Stomach (tissue), 9 donors: ENCODE data around the gene PCDHGA5. TPM values are rescaled to one million over a fixed set of nuclear protein-coding genes. Genes with fewer than 3 reads are reported as not detected.

ENCODE experiments used
- DNase-seq, 2 donors: peaks; one replicate each; pipeline versions ENCODE4 v3.0.0 to v3.0.0-alpha.2; 2013 to 2019
- H3K27ac ChIP-seq, 5 donors: fragments of 200-600 bp in 4 of 5; sonication (generic) in 4 of 5; one replicate each; pipeline ENCODE4 v1.5.1; 2013 to 2019; ENCODE audit warnings: mild to moderate bottlenecking in 1 of 5, moderate library complexity in 1 of 5
- H3K27me3 ChIP-seq, 3 donors: fragments of 200-600 bp; sonication (generic); one replicate each; pipeline ENCODE4 v1.5.1; 2017 to 2019; ENCODE audit warnings: mixed run types in 1 of 3
- H3K36me3 ChIP-seq, 4 donors: fragments of 200-600 bp; sonication (generic); 1 replicate in 3 of 4; 2 replicates in 1 of 4; pipeline ENCODE4 v1.5.1; 2016 to 2019
- H3K4me1 ChIP-seq, 4 donors: fragments of 200-600 bp; sonication (generic); one replicate each; pipeline ENCODE4 v1.5.1; 2016 to 2019
- H3K4me3 ChIP-seq, 4 donors: fragments of 200-600 bp; sonication (generic) in 3 of 4; one replicate each; pipeline ENCODE4 v1.5.1; 2016 to 2019; ENCODE audit warnings: mild to moderate bottlenecking in 1 of 4
- H3K9me3 ChIP-seq, 4 donors: fragments of 200-600 bp; sonication (generic); one replicate each; pipeline ENCODE4 v1.5.1; 2016 to 2019
- EP300 ChIP-seq: sonication (generic); formaldehyde crosslinking; IDR thresholded peaks from one replicate; pipeline ENCODE4 v1.6.1; 2017; ENCODE audit warnings: antibody characterized with exemption
- POLR2A ChIP-seq, 4 donors: fragments of 450-650 bp; IDR thresholded peaks; one replicate each; pipeline ENCODE4 v1.6.1; 2016; ENCODE audit warnings: antibody characterized with exemption in 4 of 4, control low read depth in 2 of 4, mild to moderate bottlenecking in 1 of 4, moderate library complexity in 1 of 4
- POLR2AphosphoS5 ChIP-seq, 3 donors: sonication (generic); formaldehyde crosslinking; IDR thresholded peaks; one replicate each; pipeline ENCODE4 v1.6.1; 2016; ENCODE audit warnings: antibody characterized with exemption in 3 of 3
- WGBS, 5 donors: extraction: QIAGEN DNeasy Blood & Tissue Kit in 3 of 5; methylation state at CpG; one replicate each; pipeline versions ENCODE4 v1.1.5 to v1.1.7; 2013 to 2018; 5-methylcytosine and 5-hydroxymethylcytosine counted together
- intact Hi-C: fragments of 100-400 bp; cut with DNase I; formaldehyde crosslinking; loops from one replicate; pipeline ENCODE4 v1.15.1; 2023; ENCODE audit warnings: low total_unique reads
- polyA plus RNA-seq, 3 donors: library from polyadenylated mRNA; stranded (reverse); fragments of 200-250 nt; gene quantifications; one replicate each; pipeline ENCODE4 v1.2.3, GENCODE V29; 2013
- total RNA-seq, 5 donors: library from RNA; depleted of rRNA; stranded (reverse); fragments of >200 nt; gene quantifications; one replicate each; pipeline versions ENCODE4 v1.1.0 to v1.2.3, GENCODE V29; 2014 to 2016
- TF ChIP-seq, protein P1 (sequence below), 7 experiments: fragments of 450-650 bp in 4 of 7; fragments of 200-600 bp in 3 of 7; sonication (generic) in 3 of 7; IDR thresholded peaks; one replicate each; pipeline ENCODE4 v1.5.1; 2016 to 2019; ENCODE audit warnings: antibody characterized with exemption in 7 of 7, control low read depth in 2 of 7, mild to moderate bottlenecking in 1 of 7
- donor health status: healthy with polysubstance abuse.
- donor health status: Bipolar disorder and iron deficiency.
- donor health status: healthy.

Gene PCDHGA5
- total and polyA plus RNA-seq, 8 donors, result 0.15 to 6.7 (median 2.3) TPM; not detected in 3

DNA sequence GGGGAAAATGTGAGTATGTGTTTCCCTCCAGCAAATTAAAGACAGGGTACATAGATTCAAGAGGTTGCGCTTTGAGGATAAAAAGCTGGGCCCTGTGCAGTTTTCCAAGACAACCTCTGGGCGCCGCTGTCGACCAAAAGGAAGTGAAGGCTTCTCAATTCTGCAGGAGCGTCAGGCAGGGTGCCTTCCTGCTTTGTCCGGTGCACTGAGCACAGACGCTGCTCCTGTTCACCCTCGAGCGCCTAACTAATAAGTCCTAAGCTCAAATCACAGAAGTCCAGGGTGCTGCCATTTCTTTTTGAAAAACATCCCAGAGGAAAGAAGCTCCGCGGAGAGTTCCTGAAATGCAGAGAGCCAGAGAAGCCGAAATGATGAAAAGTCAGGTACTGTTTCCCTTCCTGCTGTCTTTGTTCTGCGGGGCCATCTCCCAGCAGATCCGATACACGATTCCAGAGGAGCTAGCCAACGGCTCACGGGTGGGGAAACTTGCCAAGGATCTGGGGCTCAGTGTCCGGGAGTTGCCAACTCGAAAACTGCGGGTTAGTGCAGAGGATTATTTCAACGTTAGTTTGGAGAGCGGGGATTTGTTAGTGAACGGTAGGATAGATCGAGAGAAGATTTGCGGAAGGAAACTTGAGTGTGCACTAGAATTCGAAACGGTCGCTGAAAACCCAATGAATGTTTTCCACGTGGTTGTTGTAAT lies 13.9 kb upstream of the PCDHGA5 start, which contains the start of gene PCDHGB1:
Gene PCDHGB1, plus strand, starts transcription at position 183 of the 703 bp plus-strand sequence. Its CDS starts 162 bp downstream, at position 345.
- Histone ChIP-seq H3K27ac (no peak within 1 kb of the TSS), H3K4me3 (no peak within 1 kb of the TSS), H3K4me1 (no peaks in the 10 kb centered on the region), H3K9me3 (peaks cover 23 to 95% (median 86%) of the 10 kb centered on the region in 4 donors), H3K36me3 (peaks cover 0 to 8% (median 0%) of the 10 kb centered on the region in 4 donors), H3K27me3 (peaks cover 0 to 67% (median 4%) of the 10 kb centered on the region in 3 donors)
- TF ChIP-seq EP300, result no peak
- TF ChIP-seq POLR2AphosphoS5 (IDR thresholded peaks at IDR 0.05), result no peak
- TF ChIP-seq, protein P1, sequence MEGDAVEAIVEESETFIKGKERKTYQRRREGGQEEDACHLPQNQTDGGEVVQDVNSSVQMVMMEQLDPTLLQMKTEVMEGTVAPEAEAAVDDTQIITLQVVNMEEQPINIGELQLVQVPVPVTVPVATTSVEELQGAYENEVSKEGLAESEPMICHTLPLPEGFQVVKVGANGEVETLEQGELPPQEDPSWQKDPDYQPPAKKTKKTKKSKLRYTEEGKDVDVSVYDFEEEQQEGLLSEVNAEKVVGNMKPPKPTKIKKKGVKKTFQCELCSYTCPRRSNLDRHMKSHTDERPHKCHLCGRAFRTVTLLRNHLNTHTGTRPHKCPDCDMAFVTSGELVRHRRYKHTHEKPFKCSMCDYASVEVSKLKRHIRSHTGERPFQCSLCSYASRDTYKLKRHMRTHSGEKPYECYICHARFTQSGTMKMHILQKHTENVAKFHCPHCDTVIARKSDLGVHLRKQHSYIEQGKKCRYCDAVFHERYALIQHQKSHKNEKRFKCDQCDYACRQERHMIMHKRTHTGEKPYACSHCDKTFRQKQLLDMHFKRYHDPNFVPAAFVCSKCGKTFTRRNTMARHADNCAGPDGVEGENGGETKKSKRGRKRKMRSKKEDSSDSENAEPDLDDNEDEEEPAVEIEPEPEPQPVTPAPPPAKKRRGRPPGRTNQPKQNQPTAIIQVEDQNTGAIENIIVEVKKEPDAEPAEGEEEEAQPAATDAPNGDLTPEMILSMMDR (IDR thresholded peaks at IDR 0.05), result no peak
- WGBS, 5 donors, result 21 to 28% (median 26%) methylated on average over 29 of the region's 29 CpGs
- intact Hi-C loops, result no loop called here
- DNase-seq, result peak in 1 of 2 donors; percentile 40

DNA sequence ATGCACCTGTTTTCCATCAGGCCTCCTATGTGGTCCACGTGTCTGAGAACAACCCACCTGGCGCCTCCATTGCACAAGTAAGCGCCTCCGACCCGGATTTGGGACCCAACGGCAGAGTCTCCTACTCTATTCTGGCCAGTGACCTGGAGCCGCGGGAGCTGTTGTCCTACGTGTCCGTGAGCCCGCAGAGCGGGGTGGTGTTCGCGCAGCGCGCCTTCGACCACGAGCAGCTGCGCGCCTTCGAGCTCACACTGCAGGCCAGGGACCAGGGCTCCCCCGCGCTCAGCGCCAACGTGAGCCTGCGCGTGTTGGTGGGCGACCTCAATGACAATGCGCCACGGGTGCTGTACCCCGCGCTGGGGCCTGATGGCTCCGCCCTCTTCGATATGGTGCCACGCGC lies 12.4 kb upstream of the PCDHGA5 start:
- intact Hi-C loops, result no loop called here
- Histone ChIP-seq H3K27ac (no peak overlapping the region), H3K4me3 (no peak overlapping the region), H3K9me3 (peaks cover 31 to 97% (median 86%) of the 10 kb centered on the region in 4 donors), H3K4me1 (no peaks in the 10 kb centered on the region), H3K27me3 (peaks cover 0 to 71% (median 5%) of the 10 kb centered on the region in 3 donors), H3K36me3 (peaks cover 0 to 8% (median 0%) of the 10 kb centered on the region in 4 donors)
- 30 to 56% (median 38%) methylated on average over 6 to 34 of the region's 36 CpGs for WGBS, 5 donors
- DNase-seq, result no peak
- TF ChIP-seq, protein P1 (IDR thresholded peaks at IDR 0.05), result no peak
- TF ChIP-seq POLR2AphosphoS5 (IDR thresholded peaks at IDR 0.05), result no peak
- no peak for TF ChIP-seq POLR2A (IDR thresholded peaks at IDR 0.05)
- no peak for TF ChIP-seq EP300

DNA sequence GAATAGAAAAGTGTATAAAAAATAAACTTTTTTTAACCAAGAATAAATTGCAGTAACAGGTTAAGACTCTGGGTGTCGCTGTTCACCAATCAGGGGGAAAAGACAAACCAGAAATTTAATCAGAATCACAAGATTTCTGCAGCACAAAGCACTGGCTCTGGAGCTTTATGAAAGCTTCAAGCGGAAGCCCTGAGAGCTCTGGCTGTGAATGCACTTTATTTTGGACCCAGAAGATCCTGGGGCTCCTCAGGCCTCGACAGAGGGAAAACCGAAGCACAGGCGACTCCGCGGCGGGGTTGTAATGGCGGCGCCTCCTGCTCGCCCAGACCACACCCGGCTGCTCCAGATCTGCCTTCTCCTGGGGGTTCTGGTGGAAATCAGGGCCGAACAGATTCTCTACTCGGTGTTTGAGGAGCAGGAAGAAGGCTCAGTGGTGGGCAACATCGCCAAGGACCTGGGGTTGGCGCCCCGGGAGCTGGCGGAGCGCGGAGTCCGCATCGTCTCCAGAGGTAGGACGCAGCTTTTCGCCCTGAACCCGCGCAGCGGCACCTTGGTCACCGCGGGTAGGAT lies 9.0 kb upstream of the PCDHGA5 start, which contains the start of gene PCDHGA4:
Gene PCDHGA4, plus strand, starts transcription at position 122 of the 570 bp plus-strand sequence. Its CDS starts 87 bp downstream, at position 209.
- WGBS, 5 donors, result 14 to 24% (median 17%) methylated on average over 21 to 29 of the region's 29 CpGs
- TF ChIP-seq POLR2A (IDR thresholded peaks at IDR 0.05), result no peak
- TF ChIP-seq, protein P1 (IDR thresholded peaks at IDR 0.05), result peak in 2 of 7 experiments; percentile 10 to 23
- TF ChIP-seq EP300, result no peak
- no peak for TF ChIP-seq POLR2AphosphoS5 (IDR thresholded peaks at IDR 0.05)
- Histone ChIP-seq H3K4me1 (no peaks in the 10 kb centered on the region), H3K9me3 (peaks cover 33 to 97% (median 87%) of the 10 kb centered on the region in 4 donors), H3K36me3 (peaks cover 0 to 6% (median 0%) of the 10 kb centered on the region in 4 donors), H3K27ac (no peak within 1 kb of the TSS), H3K4me3 (peak within 1 kb of the TSS; percentile 23 to 28 (median 24)), H3K27me3 (peaks cover 0 to 63% (median 9%) of the 10 kb centered on the region in 3 donors)
- intact Hi-C loops, result no loop called here
- DNase-seq, result no peak

DNA sequence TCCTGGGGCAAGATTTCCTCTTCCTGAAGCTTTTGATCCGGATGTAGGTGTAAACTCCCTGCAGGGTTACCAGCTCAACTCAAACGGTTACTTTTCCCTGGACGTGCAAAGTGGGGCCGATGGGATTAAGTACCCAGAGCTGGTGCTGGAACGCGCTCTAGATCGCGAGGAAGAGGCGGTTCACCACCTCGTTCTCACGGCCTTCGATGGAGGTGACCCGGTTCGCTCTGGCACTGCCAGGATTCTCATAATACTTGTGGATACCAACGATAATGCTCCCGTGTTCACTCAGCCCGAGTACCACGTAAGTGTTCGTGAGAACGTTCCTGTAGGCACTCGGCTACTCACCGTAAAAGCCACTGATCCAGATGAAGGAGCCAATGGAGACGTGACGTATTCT lies 8.3 kb upstream of the PCDHGA5 start:
- WGBS, 5 donors, result 50 to 67% (median 53%) methylated on average over 18 to 24 of the region's 24 CpGs
- TF ChIP-seq, protein P1 (IDR thresholded peaks at IDR 0.05), result no peak
- TF ChIP-seq POLR2AphosphoS5 (IDR thresholded peaks at IDR 0.05), result no peak
- no peak for TF ChIP-seq POLR2A (IDR thresholded peaks at IDR 0.05)
- TF ChIP-seq EP300, result no peak
- Histone ChIP-seq H3K4me3 (peak overlapping the region in 1 of 4 donors; percentile 23), H3K27ac (no peak overlapping the region), H3K27me3 (peaks cover 0 to 63% (median 12%) of the 10 kb centered on the region in 3 donors), H3K36me3 (peaks cover 0 to 6% (median 0%) of the 10 kb centered on the region in 4 donors), H3K9me3 (peaks cover 35 to 97% (median 87%) of the 10 kb centered on the region in 4 donors), H3K4me1 (no peaks in the 10 kb centered on the region)
- DNase-seq, result no peak
- intact Hi-C loops, result no loop called here
